ENCODE data around the gene LIMA1. TPM values are rescaled to one million over a fixed set of nuclear protein-coding genes. Genes with fewer than 3 reads are reported as not detected.
A peak's percentile ranks its signal among the peaks of the same experiment; 100 is the strongest.

Gene LIMA1
- total RNA-seq, 1 donor from 2014 or later, result 79.4 TPM

- no peaks in the 10 kb centered on the region for H3K27me3 ChIP-seq
- intact Hi-C loops (cut with DNase I), result no loop called here
- TF ChIP-seq, protein P1, sequence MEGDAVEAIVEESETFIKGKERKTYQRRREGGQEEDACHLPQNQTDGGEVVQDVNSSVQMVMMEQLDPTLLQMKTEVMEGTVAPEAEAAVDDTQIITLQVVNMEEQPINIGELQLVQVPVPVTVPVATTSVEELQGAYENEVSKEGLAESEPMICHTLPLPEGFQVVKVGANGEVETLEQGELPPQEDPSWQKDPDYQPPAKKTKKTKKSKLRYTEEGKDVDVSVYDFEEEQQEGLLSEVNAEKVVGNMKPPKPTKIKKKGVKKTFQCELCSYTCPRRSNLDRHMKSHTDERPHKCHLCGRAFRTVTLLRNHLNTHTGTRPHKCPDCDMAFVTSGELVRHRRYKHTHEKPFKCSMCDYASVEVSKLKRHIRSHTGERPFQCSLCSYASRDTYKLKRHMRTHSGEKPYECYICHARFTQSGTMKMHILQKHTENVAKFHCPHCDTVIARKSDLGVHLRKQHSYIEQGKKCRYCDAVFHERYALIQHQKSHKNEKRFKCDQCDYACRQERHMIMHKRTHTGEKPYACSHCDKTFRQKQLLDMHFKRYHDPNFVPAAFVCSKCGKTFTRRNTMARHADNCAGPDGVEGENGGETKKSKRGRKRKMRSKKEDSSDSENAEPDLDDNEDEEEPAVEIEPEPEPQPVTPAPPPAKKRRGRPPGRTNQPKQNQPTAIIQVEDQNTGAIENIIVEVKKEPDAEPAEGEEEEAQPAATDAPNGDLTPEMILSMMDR (IDR thresholded peaks at IDR 0.05), result no peak
- H3K4me3 ChIP-seq, result no peak overlapping the region
- peaks cover 7 to 13% of the 10 kb centered on the region in 2 donors for H3K4me1 ChIP-seq
- no peaks in the 10 kb centered on the region for H3K36me3 ChIP-seq
- no peak overlapping the region for H3K27ac ChIP-seq
- no peaks in the 10 kb centered on the region for H3K9me3 ChIP-seq
- no peak for DNase-seq (ENCODE audit: low spot score in 2 of 2)
Measured at GRCh38 chr12:50256761-50257160, 26.6 kb downstream of the LIMA1 start.

DNA sequence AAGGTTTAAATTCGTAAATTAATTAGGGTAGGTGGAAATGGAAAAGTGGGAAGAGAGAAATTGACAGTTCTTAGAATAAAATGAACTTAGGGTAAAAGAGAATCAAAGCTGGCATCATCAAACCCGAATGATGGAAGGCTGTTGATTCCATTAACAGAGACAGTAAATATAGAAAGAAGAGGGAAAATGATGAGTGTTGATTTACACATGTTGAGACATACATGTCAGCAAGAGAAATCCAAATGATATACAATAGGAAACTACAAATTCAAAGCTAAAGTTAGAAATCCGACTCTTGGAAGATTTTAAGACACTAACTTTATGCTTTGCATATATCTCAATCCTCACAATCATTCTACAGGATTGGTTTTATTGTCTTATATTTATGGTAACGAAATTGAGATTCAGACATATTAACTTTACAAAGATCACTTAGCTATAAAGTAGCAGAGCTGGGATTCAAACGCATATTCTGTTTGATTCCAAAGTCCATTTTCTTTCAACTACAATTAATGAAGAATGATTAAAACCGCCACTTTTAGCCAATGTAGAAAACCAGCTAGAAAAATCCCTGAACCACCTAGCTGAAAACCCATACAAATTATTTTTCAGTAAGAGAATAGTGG is 30.2 kb downstream of the LIMA1 start:
- no peak overlapping the region for H3K27ac ChIP-seq
- intact Hi-C loops (cut with DNase I), result no loop called here
- H3K27me3 ChIP-seq, result no peaks in the 10 kb centered on the region
- H3K4me1 ChIP-seq, result peaks cover 5 to 31% of the 10 kb centered on the region in 2 donors
- DNase-seq (ENCODE audit: low spot score in 2 of 2), result no peak
- no peak overlapping the region for H3K4me3 ChIP-seq
- TF ChIP-seq, protein P1 (IDR thresholded peaks at IDR 0.05), result no peak
- no peaks in the 10 kb centered on the region for H3K9me3 ChIP-seq
- H3K36me3 ChIP-seq, result no peaks in the 10 kb centered on the region

DNA sequence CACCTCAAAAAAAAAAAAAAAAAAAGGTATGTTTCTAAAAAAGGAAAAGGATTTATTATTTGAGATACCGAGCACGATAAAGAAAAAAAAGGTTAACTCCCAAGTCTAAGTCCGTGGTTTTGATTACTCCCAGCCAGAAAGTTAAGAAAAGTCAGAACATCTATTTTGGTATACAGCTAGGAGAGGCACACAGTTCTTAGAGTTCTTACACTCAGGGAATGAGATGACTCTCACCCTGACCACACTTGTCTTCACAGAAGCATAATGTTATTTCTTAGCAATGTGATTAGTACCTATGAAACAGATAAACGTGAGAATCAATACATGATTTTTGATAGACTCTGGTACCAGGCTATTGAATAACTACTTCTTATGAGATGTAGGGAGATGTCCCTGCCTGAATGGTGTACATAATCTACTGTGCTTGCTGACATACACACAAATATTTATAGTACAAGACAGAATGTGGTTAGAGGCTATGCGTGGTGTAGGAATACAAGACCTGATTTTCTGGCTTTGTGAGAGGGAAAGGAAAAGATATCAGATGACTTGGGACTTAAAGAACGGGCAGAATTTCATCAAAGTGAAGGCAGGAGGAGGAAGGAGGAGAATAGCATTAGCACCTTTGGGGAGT is 31.6 kb downstream of the LIMA1 start:
- TF ChIP-seq, protein P1 (IDR thresholded peaks at IDR 0.05), result no peak
- Histone ChIP-seq H3K4me3 (no peak overlapping the region), H3K4me1 (peaks cover 6 to 33% of the 10 kb centered on the region in 2 donors), H3K27ac (peak overlapping the region in 1 of 2 donors; percentile 19), H3K9me3 (no peaks in the 10 kb centered on the region), H3K36me3 (no peaks in the 10 kb centered on the region), H3K27me3 (no peaks in the 10 kb centered on the region)
- DNase-seq (ENCODE audit: low spot score in 2 of 2), result no peak
- intact Hi-C loops (cut with DNase I), result no loop called here

GRCh38 chr12:50249464-50250182 is 33.7 kb downstream of the LIMA1 start:
- intact Hi-C loops (cut with DNase I), result loop anchor here (5.0 kb wide), 1 partner anchor 33 kb away; the partner anchor contains the start of gene LIMA1
- Histone ChIP-seq H3K4me3 (no peak overlapping the region), H3K27me3 (no peaks in the 10 kb centered on the region), H3K4me1 (peaks cover 8 to 36% of the 10 kb centered on the region in 2 donors), H3K9me3 (no peaks in the 10 kb centered on the region), H3K27ac (peak overlapping the region; percentile 46 to 79), H3K36me3 (no peaks in the 10 kb centered on the region)
- no peak for DNase-seq (ENCODE audit: low spot score in 2 of 2)
- TF ChIP-seq, protein P1 (IDR thresholded peaks at IDR 0.05), result no peak

DNA sequence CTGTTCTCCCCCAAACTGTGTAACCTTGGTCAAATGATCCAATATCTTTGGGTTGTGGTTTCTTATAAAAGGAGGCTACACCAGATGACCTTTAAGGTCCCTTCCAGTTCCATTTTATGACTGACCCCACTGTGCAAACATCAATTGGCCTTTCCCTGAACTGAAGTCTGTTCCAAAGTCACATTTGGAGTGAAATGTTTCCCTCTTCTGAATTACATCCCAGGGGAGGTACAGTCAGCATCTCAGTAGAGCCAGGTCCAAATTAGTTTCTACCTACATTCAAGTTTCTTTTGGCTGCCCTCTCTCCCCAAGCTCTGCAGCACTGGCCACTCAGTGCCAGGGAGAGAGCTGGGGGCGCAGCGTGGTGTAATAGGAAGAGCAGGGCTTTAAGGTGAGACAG is 34.4 kb downstream of the LIMA1 start:
- Histone ChIP-seq H3K27me3 (no peaks in the 10 kb centered on the region), H3K9me3 (no peaks in the 10 kb centered on the region), H3K36me3 (no peaks in the 10 kb centered on the region), H3K4me3 (no peak overlapping the region), H3K27ac (peak overlapping the region; percentile 46 to 79), H3K4me1 (peaks cover 8 to 39% of the 10 kb centered on the region in 2 donors)
- intact Hi-C loops (cut with DNase I), result loop anchor here (5.0 kb wide), 1 partner anchor 33 kb away; the partner anchor contains the start of gene LIMA1
- TF ChIP-seq, protein P1 (IDR thresholded peaks at IDR 0.05), result no peak
- DNase-seq (ENCODE audit: low spot score in 2 of 2), result peak in 1 of 2 donors; percentile 70

Data from ascending aorta (tissue), 2 donors.